OCI-LY7 (cell line): ENCODE results near the gene SCNN1B. TPM values are rescaled to one million over a fixed set of nuclear protein-coding genes. Genes with fewer than 3 reads are reported as not detected.
"Not testable (repeated sequence)": the region's sequence is repeated elsewhere in the genome, so short reads cannot be mapped to it uniquely, and the experiment has no call there.

ENCODE experiments used
- BruUV-seq: library from RNA; stranded (reverse); fragments of 400-500 nt; replicated peaks from 2 replicates; lab custom pipeline; 2021; lab: Mats Ljungman, UMichigan
- CTCF ChIA-PET: fragments of 300-600 bp; sonication (Branson Sonifier 250); formaldehyde crosslinking; loops from one replicate; lab custom pipeline; 2022; ENCODE audit warnings: antibody characterized with exemption; ENCODE audit not compliant: unreplicated experiment; lab: Charles Lee
- POLR2A ChIA-PET: fragments of 300-600 bp; sonication (Branson Sonifier 250); formaldehyde crosslinking; loops from one replicate; lab custom pipeline; 2022; ENCODE audit warnings: antibody characterized with exemption; lab: Charles Lee
- DNase-seq: peaks from one replicate; pipeline ENCODE4 v3.0.0-alpha.2; 2015; ENCODE audit warnings: low spot score
- H2AFZ ChIP-seq: fragments of 200-600 bp; sonication (generic), shearing (Covaris generic); 2 replicates; pipeline ENCODE4 v1.6.1; 2014; ENCODE audit warnings: mild to moderate bottlenecking, antibody characterized with exemption, low read length, moderate library complexity
- H3K27ac ChIP-seq: fragments of 200-600 bp; sonication (generic); 2 replicates; pipeline ENCODE4 v1.5.1; 2014; ENCODE audit warnings: mixed run types, low read depth, mild to moderate bottlenecking, moderate library complexity, low read length, inconsistent platforms; ENCODE audit not compliant: poor library complexity, severe bottlenecking
- H3K36me3 ChIP-seq: fragments of 200-600 bp; sonication (generic); 2 replicates; pipeline ENCODE4 v1.6.1; 2014; ENCODE audit warnings: mild to moderate bottlenecking, antibody characterized with exemption, low read length, moderate library complexity, mixed read lengths; ENCODE audit not compliant: insufficient read depth
- H3K4me1 ChIP-seq: fragments of 200-600 bp; sonication (generic); 2 replicates; pipeline ENCODE4 v1.5.1; 2014; ENCODE audit warnings: mild to moderate bottlenecking, low read length; ENCODE audit not compliant: insufficient read depth, poor library complexity, severe bottlenecking
- H3K4me2 ChIP-seq: fragments of 200-600 bp; sonication (generic); 2 replicates; pipeline ENCODE4 v1.6.1; 2014; ENCODE audit warnings: mild to moderate bottlenecking, low read length
- H3K4me3 ChIP-seq: fragments of 200-600 bp; sonication (generic); 2 replicates; pipeline ENCODE4 v1.5.1; 2014; ENCODE audit warnings: mild to moderate bottlenecking, low read depth, low read length; ENCODE audit not compliant: poor library complexity, severe bottlenecking
- H3K79me2 ChIP-seq: fragments of 200-600 bp; sonication (generic); 2 replicates; pipeline ENCODE4 v1.6.1; 2016; ENCODE audit warnings: low read depth, mild to moderate bottlenecking, low read length, moderate library complexity, mixed read lengths; ENCODE audit not compliant: insufficient read depth
- H3K9me2 ChIP-seq: fragments of 200-600 bp; sonication (generic); 2 replicates; pipeline ENCODE4 v1.6.1; 2016; ENCODE audit warnings: mild to moderate bottlenecking, low read length, mixed read lengths; ENCODE audit not compliant: insufficient read depth
- H3K9me3 ChIP-seq: fragments of 200-600 bp; sonication (generic); 2 replicates; pipeline ENCODE4 v1.6.1; 2014; ENCODE audit warnings: mild to moderate bottlenecking, mixed run types, low read length, mixed read lengths
- H4K20me1 ChIP-seq: fragments of 200-600 bp; sonication (generic); 2 replicates; pipeline ENCODE4 v1.6.1; 2014; ENCODE audit warnings: mild to moderate bottlenecking, antibody characterized with exemption, low read length, moderate library complexity, mixed read lengths; ENCODE audit not compliant: insufficient read depth
- CTCF ChIP-seq: fragments of 200-600 bp; sonication (generic); conservative IDR thresholded peaks from 2 replicates; pipeline ENCODE4 v1.5.1; 2014; ENCODE audit warnings: mild to moderate bottlenecking, antibody characterized with exemption, low read length, moderate library complexity, mixed read lengths
- EZH2phosphoT487 ChIP-seq: fragments of 200-600 bp; sonication (generic); IDR thresholded peaks from 2 replicates; pipeline ENCODE4 v1.6.1; 2018; ENCODE audit warnings: low read depth, borderline replicate concordance, mild to moderate bottlenecking, mixed run types, antibody characterized with exemption, low read length, moderate library complexity, mixed read lengths
- intact Hi-C: fragments of 100-400 bp; cut with micrococcal nuclease; formaldehyde crosslinking; loops from one replicate; pipeline ENCODE4 v1.10.0; 2022; ENCODE audit not compliant: unreplicated experiment
- total RNA-seq, 2 experiments: library from RNA; depleted of rRNA in 1 of 2; stranded (reverse); fragments of >200 nt in 1 of 2; shearing (Covaris generic) in 1 of 2; gene quantifications; 2 replicates each; pipeline ENCODE4 v1.2.3, GENCODE V29; 2014 to 2022

The SCNN1B gene
- total RNA-seq, 2 experiments from 2014 or later = 0.23 TPM; not detected in 1

GRCh38 chr16:23362460-23363317 lies 60.6 kb downstream of the SCNN1B start:
- no peaks in the 10 kb centered on the region for H3K79me2 ChIP-seq
- intact Hi-C loops = no loop called here
- DNase-seq = no peak
- no peaks in the 10 kb centered on the region for H3K9me3 ChIP-seq
- H3K4me2 ChIP-seq = no peak overlapping the region
- no peaks in the 10 kb centered on the region for H3K36me3 ChIP-seq
- no TSS peak for BruUV-seq
- TF ChIP-seq EZH2phosphoT487 = no peak
- TF ChIP-seq CTCF = no peak
- H3K27ac ChIP-seq = no peak overlapping the region
- no peak overlapping the region for H2AFZ ChIP-seq
- ChIA-PET CTCF (no interaction called here), POLR2A (interaction anchor here (0.6 kb wide), 1 partner anchor 181 kb away, joined by 7 read pairs; no protein-coding TSS in a partner anchor)
- peaks cover 27% of the 10 kb centered on the region for H3K4me1 ChIP-seq
- H3K4me3 ChIP-seq = no peak overlapping the region
- H4K20me1 ChIP-seq = no peaks in the 10 kb centered on the region
- no peaks in the 10 kb centered on the region for H3K9me2 ChIP-seq

- H3K9me2 ChIP-seq = no peaks in the 10 kb centered on the region
- ChIA-PET POLR2A (interaction anchor here (0.5 to 1.7 kb wide), 5 partner anchors 12 to 1680 kb away, joined by 3 to 4 read pairs (median 3); no protein-coding TSS in a partner anchor), CTCF (no interaction called here)
- H3K4me3 ChIP-seq = no peak overlapping the region
- no peaks in the 10 kb centered on the region for H3K79me2 ChIP-seq
- no peak for TF ChIP-seq CTCF
- TF ChIP-seq EZH2phosphoT487 = no peak
- intact Hi-C loops = no loop called here
- peak overlapping the region; percentile 43 for H3K4me2 ChIP-seq
- H3K4me1 ChIP-seq = peaks cover 18% of the 10 kb centered on the region
- H3K36me3 ChIP-seq = no peaks in the 10 kb centered on the region
- H3K27ac ChIP-seq = peak overlapping the region; percentile 31
- peak; percentile 69 for DNase-seq
- no peaks in the 10 kb centered on the region for H4K20me1 ChIP-seq
- H2AFZ ChIP-seq = peak overlapping the region; percentile 79
- no TSS peak for BruUV-seq
- H3K9me3 ChIP-seq = no peaks in the 10 kb centered on the region
Observed at GRCh38 chr16:23365602-23366240, 63.6 kb downstream of the SCNN1B start.

- H3K9me2 ChIP-seq, intact Hi-C loops, H3K9me3 ChIP-seq, BruUV-seq, CTCF ChIA-PET, DNase-seq, H4K20me1 ChIP-seq, H3K36me3 ChIP-seq, H3K4me3 ChIP-seq, H3K79me2 ChIP-seq: not testable (repeated sequence)
- Histone ChIP-seq H2AFZ (peak overlapping the region; percentile 79), H3K4me1 (peaks cover 18% of the 10 kb centered on the region), H3K27ac (peak overlapping the region; percentile 31), H3K4me2 (peak overlapping the region; percentile 43; the same call in 1 of the 2 replicates)
- POLR2A ChIA-PET = interaction anchor here (0.5 to 1.7 kb wide), 4 partner anchors 13 to 155 kb away, joined by 3 to 4 read pairs (median 3); no protein-coding TSS in a partner anchor
Observed at GRCh38 chr16:23366341-23366740, 64.2 kb downstream of the SCNN1B start.
